Stimulated activated CD4-positive, alpha-beta T cell treated with anti-CD3 and anti-CD28 coated beads, Interleukin-1b, Interleukin-23, amount 100 ng/mL, for 1 hour (primary cell): ENCODE results near the gene PKD1.
"Not testable (repeated sequence)": the region's sequence is repeated elsewhere in the genome, so short reads cannot be mapped to it uniquely, and the experiment has no call there.

Experiments
- DNase-seq, 2 donors: peaks; one replicate each; pipeline ENCODE4 v3.0.0-alpha.2; 2020; ENCODE audit warnings: low read depth in 2 of 2

Gene PKD1

DNA sequence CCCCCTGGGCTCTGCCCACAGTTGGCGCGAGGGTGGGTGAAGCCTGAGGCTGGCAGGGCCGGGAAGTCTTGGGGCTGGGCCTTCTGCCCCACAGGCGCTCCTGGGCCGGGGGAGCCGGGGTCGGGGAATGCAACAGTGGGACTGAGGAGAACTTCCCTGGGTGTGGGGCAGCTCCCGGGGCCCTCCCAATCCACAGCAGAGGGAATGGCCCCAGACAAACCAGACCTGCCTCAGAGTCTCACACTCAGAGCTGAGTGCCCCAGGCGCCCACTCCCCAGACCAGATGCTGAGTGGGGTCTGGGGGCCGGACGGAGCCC lies 11.4 kb downstream of the PKD1 start:
- not testable (repeated sequence) for DNase-seq

DNA sequence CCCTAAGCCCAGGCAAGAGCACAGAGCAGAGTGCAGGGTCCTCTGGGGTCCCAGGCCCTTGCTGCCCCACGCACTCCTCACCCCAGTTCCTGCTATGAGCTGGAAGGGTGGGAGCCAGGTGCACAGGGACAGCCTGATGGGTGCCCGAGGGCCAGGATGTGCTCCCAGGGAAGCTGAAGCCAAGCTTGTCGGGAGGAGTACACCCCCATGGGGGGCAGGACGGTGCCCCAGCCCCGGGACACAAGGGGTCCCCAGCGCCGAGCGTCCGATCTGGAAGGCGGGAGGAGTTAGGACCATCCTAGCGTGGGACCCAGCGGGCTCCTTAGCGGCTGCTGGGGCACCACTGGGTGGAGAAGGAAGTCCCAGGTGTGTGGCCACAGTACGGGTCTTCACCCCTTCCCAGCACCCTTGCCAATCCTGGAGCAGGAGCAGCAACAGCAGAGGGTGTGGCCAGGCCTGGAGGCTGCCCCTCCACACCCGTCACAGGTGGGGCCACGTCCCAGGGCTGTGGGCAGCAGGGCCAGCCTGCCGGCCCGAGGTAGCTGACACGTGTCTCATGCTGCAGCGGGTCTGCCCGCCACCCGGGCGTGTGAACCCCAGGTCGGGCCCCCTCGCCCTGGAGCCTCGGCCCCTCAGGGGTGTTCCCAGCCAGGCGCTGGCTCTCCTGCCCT lies 11.9 kb downstream of the PKD1 start:
- not testable (repeated sequence) for DNase-seq

DNA sequence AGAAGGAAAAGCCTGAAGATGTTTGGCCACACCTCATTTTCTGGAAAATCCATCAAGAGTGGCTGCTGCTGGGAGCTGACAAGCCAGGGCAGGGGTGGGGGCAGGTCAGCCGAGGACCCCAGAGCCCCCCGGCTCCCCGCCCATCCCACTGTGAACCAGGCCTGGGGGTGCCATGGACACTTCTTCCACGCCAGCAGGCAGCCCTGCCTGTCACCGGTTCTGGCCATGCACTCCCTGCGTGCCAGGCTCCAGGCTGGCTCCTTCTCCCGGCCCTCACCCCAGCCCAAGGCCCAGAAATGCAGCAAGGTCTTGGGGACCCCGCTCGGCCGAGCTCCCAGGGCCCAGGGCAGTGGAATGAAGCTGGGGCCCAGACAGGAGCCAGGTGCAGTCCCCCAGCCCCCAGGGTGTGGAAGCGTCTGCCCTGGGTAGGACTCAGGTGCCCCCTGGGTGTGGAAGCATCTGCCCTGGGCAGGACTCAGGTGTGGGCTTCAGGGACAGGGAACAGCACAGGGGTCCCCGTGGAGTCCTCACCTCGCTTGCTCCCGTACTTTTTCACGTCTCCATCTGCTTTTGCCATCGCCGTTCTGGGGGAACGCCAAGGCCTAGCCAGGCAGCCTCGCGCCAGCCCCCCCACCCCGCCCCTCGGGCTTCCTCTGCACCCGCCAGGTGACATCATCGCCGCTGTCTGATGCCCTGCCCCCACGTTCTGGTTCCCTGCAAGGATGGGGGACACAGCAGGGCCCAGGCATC lies 12.6 kb downstream of the PKD1 start:
- not testable (repeated sequence) for DNase-seq

DNA sequence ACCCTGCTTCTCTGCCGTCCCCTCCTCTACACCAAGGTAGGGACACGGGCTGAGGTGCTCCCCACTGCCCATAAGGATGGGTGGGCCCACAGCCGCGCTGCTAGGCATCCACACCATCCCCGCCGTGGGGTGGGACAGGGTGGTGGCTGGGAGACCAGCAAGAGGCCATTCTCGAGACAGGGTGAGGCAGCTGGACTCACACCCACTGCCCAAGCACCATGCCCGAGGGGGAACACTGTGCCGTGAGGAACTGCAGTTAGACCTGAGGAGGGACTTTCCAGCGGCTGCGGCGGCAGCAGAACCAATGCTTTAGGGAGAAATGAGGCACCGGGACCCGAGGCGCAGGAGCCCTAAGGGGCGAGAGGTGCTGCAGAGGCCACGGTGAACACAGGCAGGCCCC lies 13.3 kb downstream of the PKD1 start:
- no peak for DNase-seq

- no peak for DNase-seq
Measured at GRCh38 chr16:2121853-2122252, 13.8 kb downstream of the PKD1 start.

DNA sequence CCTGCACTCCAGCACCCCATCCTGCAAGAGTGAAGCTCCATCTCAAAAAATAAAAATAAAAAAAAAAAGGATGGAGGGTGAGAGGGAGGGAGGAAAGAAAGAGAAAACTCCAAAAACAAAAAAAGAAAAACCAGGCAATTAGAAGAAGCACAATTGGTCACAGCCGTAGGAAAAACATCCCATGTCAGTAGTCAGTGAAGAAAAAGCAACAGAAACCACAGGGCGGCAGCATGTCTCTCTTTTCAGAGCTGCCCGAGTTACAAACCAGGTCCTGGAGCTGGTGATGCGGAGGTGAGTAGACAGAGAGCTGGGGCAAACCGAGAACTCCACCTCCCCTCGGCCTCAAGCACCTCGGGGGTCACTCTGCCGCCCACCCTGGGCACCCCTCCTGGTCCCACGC lies 14.4 kb downstream of the PKD1 start:
- DNase-seq, result not testable (repeated sequence)

DNA sequence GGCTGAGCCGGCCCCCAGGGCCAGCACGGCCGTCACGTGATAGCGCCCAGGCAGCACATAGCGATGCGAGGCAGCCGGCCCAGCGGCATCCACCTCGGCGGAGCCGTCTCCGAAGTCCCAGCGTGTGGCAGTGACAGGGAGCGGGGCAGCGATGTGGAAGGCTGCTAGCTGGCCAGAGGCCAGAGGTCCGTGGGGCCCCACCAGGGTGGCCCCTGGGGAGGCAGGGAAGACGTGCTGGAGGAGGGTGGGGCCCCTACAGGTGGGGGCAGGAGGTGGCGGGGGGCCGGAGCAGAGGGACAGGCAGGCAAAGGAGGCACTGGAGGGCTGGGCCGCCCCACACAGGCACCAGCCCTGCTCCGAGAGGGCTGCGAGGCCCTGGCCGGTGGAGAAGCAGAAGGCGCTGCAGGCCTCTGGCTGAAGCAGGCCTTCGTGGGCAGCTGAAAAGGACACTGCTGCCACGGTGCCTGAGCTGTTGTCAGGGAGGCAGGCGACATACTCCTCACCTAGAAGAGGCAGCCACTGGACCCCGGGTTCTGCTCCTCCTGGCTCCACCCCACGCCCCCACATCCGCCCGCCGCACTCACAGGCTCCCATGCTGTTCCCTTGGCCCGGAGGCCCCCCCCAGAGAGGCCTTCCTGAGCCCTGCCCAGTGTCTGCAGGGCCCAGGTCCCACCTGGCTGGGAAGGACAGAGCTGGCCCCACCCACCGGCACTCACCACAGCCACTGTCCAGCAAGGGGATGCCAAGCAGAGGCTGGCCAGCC lies 17.6 kb downstream of the PKD1 start:
- DNase-seq, result not testable (repeated sequence)

DNA sequence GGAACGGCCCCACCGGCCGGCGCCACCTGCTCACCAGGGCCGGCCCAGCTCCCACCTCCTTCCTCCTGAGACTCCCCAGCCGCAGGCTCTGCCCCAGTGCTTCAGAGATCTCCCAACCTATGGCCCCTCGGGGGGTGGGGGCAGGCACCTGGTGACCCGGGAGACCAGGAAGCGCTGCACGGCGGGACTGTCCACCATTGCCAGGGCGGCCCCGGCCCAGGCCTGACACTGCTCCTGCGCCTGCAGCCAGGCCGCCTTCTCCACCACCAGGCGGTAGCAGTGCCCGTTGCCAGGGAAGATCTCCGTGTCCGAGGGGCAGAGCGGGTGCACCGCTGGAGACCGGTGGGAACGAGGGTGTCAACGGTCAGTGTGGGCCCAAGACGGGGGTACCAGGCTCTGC lies 18.4 kb downstream of the PKD1 start:
- DNase-seq, result not testable (repeated sequence)

- not testable (repeated sequence) for DNase-seq
Measured at GRCh38 chr16:2116428-2116827, 19.3 kb downstream of the PKD1 start.

GRCh38 chr16:2115591-2115973 lies 20.1 kb downstream of the PKD1 start:
- DNase-seq, result no peak

- not testable (repeated sequence) for DNase-seq
Measured at GRCh38 chr16:2114885-2115590, 20.7 kb downstream of the PKD1 start.

GRCh38 chr16:2114225-2114624 lies 21.5 kb downstream of the PKD1 start:
- DNase-seq, result not testable (repeated sequence)

- DNase-seq, result not testable (repeated sequence)
Measured at GRCh38 chr16:2112539-2113106, 23.1 kb downstream of the PKD1 start.

- not testable (repeated sequence) for DNase-seq
Measured at GRCh38 chr16:2111412-2112335, 24.0 kb downstream of the PKD1 start.

DNA sequence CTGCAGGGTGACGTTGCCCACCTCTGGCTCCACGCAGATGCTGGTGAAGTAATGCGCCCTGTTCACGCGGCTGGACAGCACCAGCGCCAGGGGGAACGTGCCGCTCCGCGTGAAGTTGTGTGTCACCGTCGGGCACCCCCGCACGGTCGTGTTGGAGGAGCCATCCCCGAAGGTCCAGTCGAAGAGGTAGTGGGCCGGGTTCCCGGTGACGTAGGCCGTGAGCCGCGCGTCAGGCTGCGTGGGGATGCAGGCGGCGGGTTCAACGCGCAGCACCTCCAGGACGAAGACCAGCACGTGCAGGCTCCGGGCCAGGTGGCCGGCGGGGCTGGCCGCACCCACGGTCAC lies 24.7 kb downstream of the PKD1 start:
- DNase-seq, result not testable (repeated sequence)

DNA sequence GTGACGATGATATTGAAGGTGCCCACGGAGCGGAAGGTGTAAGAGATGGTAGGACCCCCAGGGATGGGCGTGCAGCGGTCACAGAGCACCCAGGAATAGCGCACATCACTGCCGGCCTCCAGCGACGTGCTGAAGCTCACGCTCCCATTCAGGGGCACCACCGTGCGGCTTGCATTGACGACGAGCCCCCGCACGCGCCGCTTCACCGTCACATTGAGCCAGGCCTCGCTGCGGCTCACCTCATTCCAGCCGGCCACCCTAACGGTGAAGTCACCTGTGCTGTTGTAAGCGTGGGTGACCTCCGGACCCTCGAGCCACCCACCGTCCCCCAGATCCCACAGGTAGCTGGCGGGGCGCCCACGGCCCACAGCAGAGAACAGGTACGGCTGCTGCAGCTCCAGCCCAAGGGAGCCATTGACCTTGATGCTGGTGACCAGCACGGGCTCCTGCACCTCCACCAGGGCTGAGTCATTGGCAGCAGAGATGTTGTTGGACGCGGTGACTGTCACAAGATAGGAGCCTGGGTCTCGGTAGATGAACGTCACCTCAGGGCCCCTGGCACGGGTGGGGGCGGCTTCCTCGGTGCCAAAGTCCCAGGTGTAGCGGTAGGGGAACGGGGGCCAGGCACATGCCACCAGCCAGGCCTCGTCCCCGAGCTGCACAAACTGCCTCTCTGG lies 25.2 kb downstream of the PKD1 start:
- DNase-seq, result not testable (repeated sequence)

DNA sequence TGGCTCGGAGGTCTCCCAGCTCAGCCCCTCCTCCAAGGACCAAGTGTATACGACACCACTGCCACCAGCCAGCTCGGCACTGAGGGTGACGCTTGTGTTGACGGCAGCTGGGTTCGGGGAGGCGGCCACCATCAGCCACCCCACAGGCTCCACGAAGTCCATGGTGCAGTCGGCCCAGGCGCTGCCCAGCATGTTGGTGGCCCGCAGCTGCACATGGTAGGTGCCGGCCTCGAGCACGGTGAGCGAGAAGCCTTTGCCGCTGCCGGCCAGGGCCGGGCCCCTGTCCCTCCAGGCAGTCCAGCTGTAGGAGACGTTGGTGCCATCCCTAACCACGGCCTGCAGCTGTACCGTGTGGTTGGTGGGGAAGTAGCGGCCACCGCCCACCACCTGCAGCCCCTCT lies 25.8 kb downstream of the PKD1 start:
- not testable (repeated sequence) for DNase-seq

GRCh38 chr16:2109271-2109580 lies 26.5 kb downstream of the PKD1 start:
- not testable (repeated sequence) for DNase-seq

GRCh38 chr16:2108446-2109270 lies 27.0 kb downstream of the PKD1 start:
- DNase-seq, result not testable (repeated sequence)

GRCh38 chr16:2107791-2108125 lies 27.9 kb downstream of the PKD1 start:
- not testable (repeated sequence) for DNase-seq
